Measurements from ENCODE around the gene ECHDC3. TPM values are rescaled to one million over a fixed set of nuclear protein-coding genes. Genes with fewer than 3 reads are reported as not detected.
A peak's percentile ranks its signal among the peaks of the same experiment; 100 is the strongest.

The ECHDC3 gene
- total and polyA plus RNA-seq, 2 of the 8 experiments (the other 6 are each of a cell fraction or from before 2014, with no cell fraction given) = 15.6 to 19.9 TPM

DNA sequence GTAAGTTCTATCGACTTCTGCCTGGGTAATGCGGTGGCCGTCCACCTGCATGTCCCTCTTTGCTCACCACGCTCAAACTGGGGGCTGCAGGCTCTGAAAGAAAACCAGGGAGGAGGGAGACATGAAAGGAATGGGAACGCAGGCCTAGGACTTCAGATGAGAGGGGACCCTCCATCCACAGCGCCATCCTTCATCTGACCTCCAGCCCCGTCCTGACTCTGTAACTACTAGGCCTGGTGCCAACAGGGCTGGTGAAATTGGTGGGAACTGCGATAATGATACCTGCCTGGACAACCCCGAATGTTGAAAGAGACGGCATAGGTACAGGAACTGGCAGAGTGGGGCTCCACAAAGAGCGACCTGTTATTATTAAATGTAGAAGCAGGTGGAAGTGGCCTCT lies 1.3 kb upstream of the ECHDC3 start:
- no peak overlapping the region for H2BK5ac ChIP-seq (ENCODE audit: low read depth, low read length)
- no peak overlapping the region for H4K5ac ChIP-seq (ENCODE audit: insufficient read length, low read depth, low read length)
- no peak overlapping the region for H4K8ac ChIP-seq (ENCODE audit: extremely low read depth, insufficient read depth, low read length)
- no peaks in the 10 kb centered on the region for H3K79me2 ChIP-seq (ENCODE audit: control insufficient read depth in 1 of 2, insufficient read depth in 2 of 2, low read length in 2 of 2)
- TF ChIP-seq RNF2 (IDR thresholded peaks at IDR 0.05; ENCODE audit: borderline replicate concordance, low read depth, low read length, missing control alignments, poor library complexity, severe bottlenecking) (no peak), CEBPB (IDR thresholded peaks at IDR 0.05; ENCODE audit: low read depth, low read length) (no peak), NRF1 (IDR thresholded peaks at IDR 0.05; ENCODE audit: low read depth, low read length) (no peak), HDAC6 (IDR thresholded peaks at IDR 0.05; ENCODE audit: low read depth, low read length) (no peak), CBX5 (IDR thresholded peaks at IDR 0.05; ENCODE audit: low read depth, low read length) (no peak), CREB1 (IDR thresholded peaks at IDR 0.05) (no peak), HDAC2 (IDR thresholded peaks at IDR 0.05; ENCODE audit: borderline replicate concordance in 1 of 2, low read depth in 2 of 2, low read length in 2 of 2) (no peak), BRCA1 (IDR thresholded peaks at IDR 0.05; ENCODE audit: low read depth, low read length) (no peak), SP1 (IDR thresholded peaks at IDR 0.05; ENCODE audit: low read depth, low read length) (no peak)
- H3K27ac ChIP-seq (ENCODE audit: low read depth, low read length) = no peak overlapping the region
- no peak overlapping the region for H3K23ac ChIP-seq (ENCODE audit: insufficient read length)
- H3K18ac ChIP-seq (ENCODE audit: extremely low read depth, low read length) = no peak overlapping the region
- no peak overlapping the region for H3K4me2 ChIP-seq (ENCODE audit: insufficient read depth in 1 of 2, low read depth in 2 of 2, low read length in 2 of 2)
- H2BK12ac ChIP-seq (ENCODE audit: low read depth, low read length) = 0 out of 2 replicates have a peak overlapping the region, but pooled peaks have one; percentile 17
- no peaks in the 10 kb centered on the region; a peak in 1 of 8 replicates for H3K36me3 ChIP-seq (ENCODE audit: control insufficient read depth in 2 of 4, insufficient read depth in 4 of 4, low read length in 3 of 4)
- H2BK120ac ChIP-seq (replicated peaks; ENCODE audit: low read depth, low read length) = no peak overlapping the region
- no peak overlapping the region; the same call in 1 of the 2 replicates for H2BK15ac ChIP-seq (ENCODE audit: low read length)
- H3K79me1 ChIP-seq (ENCODE audit: low read depth, low read length) = no peaks in the 10 kb centered on the region; the same call in 1 of the 2 replicates
- no peak overlapping the region for H2BK20ac ChIP-seq (ENCODE audit: low read length)
- no peak overlapping the region for H2AK5ac ChIP-seq (ENCODE audit: low read depth, low read length)
- no peak overlapping the region for H2AFZ ChIP-seq (ENCODE audit: low read length)
- WGBS, 2 experiments (ENCODE audit: extremely low coverage in 1 of 2, insufficient coverage in 1 of 2, insufficient read length in 1 of 2, insufficient replicate concordance in 2 of 2, low coverage in 1 of 2, low lambda C conversion rate in 2 of 2, missing lambda C conversion rate in 1 of 2) = 83% methylated on average over 11 of the region's 11 CpGs; no CpG with 5 or more reads in 1 of the 2 experiments
- no peaks in the 10 kb centered on the region; a peak in 1 of 7 replicates for H3K27me3 ChIP-seq (replicated peaks in 1 of 4; ENCODE audit: control insufficient read depth in 3 of 4, extremely low read depth in 1 of 4, insufficient read depth in 3 of 4, low read length in 3 of 4)
- H3K14ac ChIP-seq (ENCODE audit: insufficient read length) = no peak overlapping the region
- FAIRE-seq (no peak), DNase-seq (ENCODE audit: low read depth in 1 of 2, low spot score in 2 of 2) (no peak)
- H4K91ac ChIP-seq (replicated peaks; ENCODE audit: insufficient read length, low read length) = no peak overlapping the region
- H3K4me1 ChIP-seq (replicated peaks in 1 of 4; ENCODE audit: control insufficient read depth in 3 of 4, insufficient read depth in 4 of 4, low read length in 3 of 4) = peaks cover 0 to 8% (median 4%) of the 10 kb centered on the region in 4 experiments; a peak in 6 of 7 replicates
- no peaks in the 10 kb centered on the region; a peak in 2 of 4 replicates for H3K9me3 ChIP-seq (ENCODE audit: insufficient read depth in 2 of 2, low read depth in 1 of 2, low read length in 1 of 2)
- CTCF ChIA-PET (ENCODE audit: partially characterized antibody) = interaction anchor here (0.8 kb wide), 1 partner anchor 224 kb away, joined by 4 read pairs; no protein-coding TSS in a partner anchor
- no peak overlapping the region for H3K56ac ChIP-seq (replicated peaks; ENCODE audit: insufficient read length, low read depth, low read length)
- peaks cover 7% of the 10 kb centered on the region; the same call in 1 of the 2 replicates for H3K23me2 ChIP-seq (ENCODE audit: low read depth, low read length)
- no peak overlapping the region for H3K9ac ChIP-seq (replicated peaks in 1 of 4; ENCODE audit: extremely low read depth in 1 of 4, low read depth in 3 of 4, low read length in 3 of 4)
- POLR2A ChIA-PET (ENCODE audit: partially characterized antibody) = no interaction called here
- H4K20me1 ChIP-seq (replicated peaks in 1 of 2; ENCODE audit: control insufficient read depth in 1 of 2, insufficient read depth in 2 of 2, low read length in 2 of 2) = no peaks in the 10 kb centered on the region
- no peak overlapping the region for H3K4me3 ChIP-seq (ENCODE audit: extremely low read depth in 1 of 4, insufficient read depth in 2 of 4, low read depth in 3 of 4, low read length in 4 of 4)
- no peak overlapping the region for H3K4ac ChIP-seq (replicated peaks; ENCODE audit: insufficient read length, low read depth, low read length)

Measured in H1 (cell line).